Measurements from ENCODE around the gene PER1.

PER1 gene

GRCh38 chr17:8164815-8165131 is 12.6 kb upstream of the PER1 start:
- no peak for FAIRE-seq

GRCh38 chr17:8163978-8164814 is 12.0 kb upstream of the PER1 start:
- no peak for FAIRE-seq

DNA sequence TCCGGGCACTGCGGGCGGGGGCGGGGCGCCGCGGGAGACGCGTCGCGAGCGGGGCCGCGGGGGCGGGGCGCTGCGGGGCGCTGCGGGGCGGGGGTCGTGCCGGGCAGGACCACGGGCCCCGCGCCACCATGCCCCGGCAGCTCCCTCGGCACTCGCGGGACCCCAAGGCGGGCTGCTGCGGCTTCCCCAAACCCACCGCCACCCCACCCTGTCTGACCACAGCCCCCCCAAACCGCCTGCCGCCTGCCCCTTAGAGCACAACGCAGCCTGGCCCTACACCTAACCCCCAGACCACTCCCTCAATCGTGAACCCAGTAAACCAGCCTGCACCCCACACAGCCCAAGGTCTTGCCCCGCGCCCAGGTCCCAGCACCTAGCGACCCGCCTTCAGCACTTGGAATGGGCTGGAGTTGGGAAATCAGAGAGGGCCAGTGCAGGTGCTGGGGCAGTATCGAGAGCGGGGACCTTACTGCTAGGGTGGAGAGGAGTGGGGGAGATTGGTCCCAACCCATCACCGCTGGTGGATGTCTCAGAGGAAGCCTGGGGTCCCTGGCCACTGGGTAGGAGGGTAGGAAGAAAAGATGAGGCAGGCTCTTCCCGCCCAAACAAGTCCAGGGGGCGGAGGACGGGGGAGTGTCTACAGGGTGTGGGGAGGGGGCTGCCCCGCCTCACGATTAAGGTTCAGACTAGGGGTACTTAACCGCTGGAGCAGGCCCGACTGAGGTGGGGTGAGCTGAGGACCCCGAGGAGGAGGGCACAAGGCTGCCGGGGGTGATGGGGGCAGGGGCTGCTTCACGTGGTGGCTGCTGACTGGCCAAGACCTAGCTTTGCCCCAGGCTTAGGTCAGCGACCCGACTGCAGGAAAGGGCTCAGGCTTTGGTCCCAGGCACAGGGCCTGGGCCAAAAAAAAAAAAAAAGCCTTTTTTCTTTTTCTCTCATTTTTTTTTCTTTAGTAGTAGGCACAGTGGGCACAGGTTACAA is 11.1 kb upstream of the PER1 start:
- peak; percentile 6 for FAIRE-seq

GRCh38 chr17:8162233-8162996 is 10.2 kb upstream of the PER1 start, which contains the start of gene VAMP2:
TSS of gene VAMP2 (minus strand) at chr17:8162948. CDS start at chr17:8162879, 69 bp downstream.
- no peak for FAIRE-seq

GRCh38 chr17:8161289-8162232 is 9.4 kb upstream of the PER1 start:
- no peak for FAIRE-seq

- FAIRE-seq = no peak
These were observed 8.6 kb upstream of the PER1 start for GRCh38 chr17:8160741-8161221.

GRCh38 chr17:8160224-8160577 is 8.0 kb upstream of the PER1 start:
- no peak for FAIRE-seq

DNA sequence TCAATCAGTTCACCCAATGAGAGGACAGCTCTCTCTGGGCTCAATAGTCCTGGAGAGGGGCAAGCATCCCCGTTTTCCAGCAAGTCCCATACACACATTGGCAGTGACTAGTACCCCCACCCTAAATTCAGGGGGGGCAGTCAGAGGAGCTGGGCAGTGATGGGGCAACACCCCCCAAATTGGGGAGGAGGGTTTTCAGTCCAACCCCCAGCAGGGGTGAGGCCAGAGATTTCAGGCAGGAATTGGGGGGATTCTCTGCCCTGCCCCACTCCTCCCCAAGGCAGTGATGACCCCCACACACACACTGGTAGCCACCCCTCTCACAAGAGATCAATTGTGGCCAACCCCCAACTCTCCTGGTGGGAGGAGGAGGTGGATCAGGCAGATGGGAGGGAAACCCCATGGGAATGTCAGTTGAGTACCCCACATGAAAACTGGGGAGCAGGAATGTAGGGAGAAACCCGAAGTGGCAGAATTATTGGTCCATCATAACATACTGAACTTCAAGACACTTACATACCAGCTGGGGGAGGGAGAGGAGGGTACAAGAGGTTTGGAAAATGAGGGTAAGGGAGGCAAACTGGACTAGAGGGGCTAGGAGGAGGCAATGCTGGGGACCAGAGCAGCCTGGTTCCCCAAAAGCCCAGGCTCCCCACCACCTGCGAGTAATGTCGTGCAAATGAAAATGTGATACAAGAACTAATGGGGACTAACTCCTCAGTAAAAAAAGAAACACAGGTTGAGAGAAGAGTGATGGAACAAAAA is 7.4 kb upstream of the PER1 start:
- no peak for FAIRE-seq

GRCh38 chr17:8159032-8159400 is 6.8 kb upstream of the PER1 start:
- no peak for FAIRE-seq

- FAIRE-seq = peak; percentile 93
These were observed 6.2 kb upstream of the PER1 start for GRCh38 chr17:8158267-8159031.

GRCh38 chr17:8156246-8156992 is 4.2 kb upstream of the PER1 start:
- peak; percentile 99 for FAIRE-seq

DNA sequence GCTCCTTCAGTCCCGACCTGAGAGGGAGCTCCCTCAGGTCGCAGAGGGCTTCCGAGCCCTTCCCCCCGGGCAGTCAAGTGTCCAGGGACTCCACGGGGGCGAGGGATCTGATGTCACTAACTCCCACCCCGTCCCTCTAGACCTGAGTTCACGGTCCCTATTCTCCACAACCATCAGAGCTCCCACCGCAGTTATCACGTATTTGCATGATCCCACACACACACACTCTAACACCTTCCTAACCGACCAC is 3.7 kb upstream of the PER1 start:
- FAIRE-seq = no peak

GRCh38 chr17:8155231-8155995 is 3.2 kb upstream of the PER1 start:
- FAIRE-seq = no peak

- FAIRE-seq = no peak
These were observed 2.5 kb upstream of the PER1 start for GRCh38 chr17:8154608-8155155.

DNA sequence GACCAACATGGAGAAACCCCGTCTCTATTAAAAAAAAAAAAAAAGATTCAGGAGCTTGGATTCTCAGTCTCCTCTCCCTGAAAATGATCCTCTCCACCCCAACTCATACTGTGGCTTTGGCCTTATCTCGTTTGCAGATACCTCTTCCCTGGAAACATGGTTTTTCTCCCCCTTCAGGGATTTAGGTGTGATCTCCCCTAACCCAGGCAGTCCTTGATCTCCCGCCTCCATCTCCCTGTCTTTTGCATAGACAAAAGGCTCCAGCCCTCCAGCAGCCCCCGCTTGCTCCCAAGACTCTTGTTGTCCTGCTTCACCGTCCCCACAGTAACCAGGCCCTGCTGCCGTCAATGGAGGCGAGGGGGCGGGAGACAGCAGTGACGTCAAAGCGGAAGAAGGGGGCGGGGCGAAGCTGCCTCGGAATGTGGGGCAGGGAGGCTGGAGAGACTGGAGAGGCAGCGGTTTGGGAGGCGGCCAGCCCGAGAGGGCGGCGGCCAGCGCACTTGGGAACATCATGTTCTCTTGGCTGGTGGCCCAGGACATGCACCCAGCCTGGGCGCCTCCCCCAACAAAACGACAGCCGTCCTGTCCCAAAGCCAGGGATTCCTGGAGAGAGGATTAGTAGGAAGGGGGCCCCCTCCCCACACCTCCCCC is 1.9 kb upstream of the PER1 start:
- FAIRE-seq = peak; percentile 89

- FAIRE-seq = peak; percentile 84
These were observed 1.3 kb upstream of the PER1 start for GRCh38 chr17:8153525-8153956.

DNA sequence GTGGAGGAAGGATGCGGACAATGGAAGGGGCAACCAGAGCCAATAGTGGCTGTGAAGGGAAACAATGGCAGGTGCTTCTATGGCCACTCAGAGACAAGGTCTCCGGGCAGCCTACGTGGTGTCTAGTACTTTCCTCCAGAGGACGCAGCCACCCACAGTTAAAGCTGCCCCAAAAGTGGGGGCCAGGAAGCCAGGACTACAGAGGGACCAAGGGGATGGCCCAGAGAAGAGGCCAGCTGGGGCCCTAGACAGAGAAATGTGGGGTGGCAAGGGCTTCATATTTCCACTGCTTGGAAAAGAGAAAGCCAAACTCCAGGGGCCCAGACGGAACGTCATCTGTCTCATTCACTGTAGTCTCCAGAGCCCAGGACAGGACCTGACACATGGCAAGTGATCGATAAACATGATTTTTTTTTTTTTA is 837 bp upstream of the PER1 start:
- no peak for FAIRE-seq

- no peak for FAIRE-seq
These were observed 528 bp downstream of the PER1 start for GRCh38 chr17:8151641-8152111.

All from G401.6 (cell line).